HCT116 (cell line): Measurements from ENCODE around the gene GGPS1.

Source experiments
- ELF1 ChIP-seq: IDR thresholded peaks from 2 replicates; pipeline ENCODE4 v1.6.1; 2012; ENCODE audit warnings: low read depth, borderline replicate concordance
- POLR2A ChIP-seq: IDR thresholded peaks from 2 replicates; pipeline ENCODE4 v1.7.0; 2011; ENCODE audit warnings: borderline replicate concordance; ENCODE audit not compliant: insufficient read depth, insufficient read length; ENCODE audit errors: extremely low read depth
- TF ChIP-seq, protein P1 (sequence below), 3 experiments: fragments of 200-600 bp in 1 of 3; sonication (generic) in 1 of 3; IDR thresholded peaks in 2 of 3; conservative IDR thresholded peaks in 1 of 3; 2 replicates each; pipeline ENCODE4 v1.5.1; 2012 to 2017; ENCODE audit warnings: low read depth in 2 of 3, low read length in 2 of 3, antibody characterized with exemption in 1 of 3, borderline replicate concordance in 1 of 3, control low read depth in 1 of 3, mild to moderate bottlenecking in 1 of 3, mixed read lengths in 1 of 3, mixed run types in 1 of 3, moderate library complexity in 1 of 3; ENCODE audit not compliant: insufficient read depth in 1 of 3

GRCh38 chr1:235325854-235326253 lies 2.5 kb upstream of the GGPS1 start:
- TF ChIP-seq POLR2A (no peak), ELF1 (no peak)
- TF ChIP-seq, protein P1, sequence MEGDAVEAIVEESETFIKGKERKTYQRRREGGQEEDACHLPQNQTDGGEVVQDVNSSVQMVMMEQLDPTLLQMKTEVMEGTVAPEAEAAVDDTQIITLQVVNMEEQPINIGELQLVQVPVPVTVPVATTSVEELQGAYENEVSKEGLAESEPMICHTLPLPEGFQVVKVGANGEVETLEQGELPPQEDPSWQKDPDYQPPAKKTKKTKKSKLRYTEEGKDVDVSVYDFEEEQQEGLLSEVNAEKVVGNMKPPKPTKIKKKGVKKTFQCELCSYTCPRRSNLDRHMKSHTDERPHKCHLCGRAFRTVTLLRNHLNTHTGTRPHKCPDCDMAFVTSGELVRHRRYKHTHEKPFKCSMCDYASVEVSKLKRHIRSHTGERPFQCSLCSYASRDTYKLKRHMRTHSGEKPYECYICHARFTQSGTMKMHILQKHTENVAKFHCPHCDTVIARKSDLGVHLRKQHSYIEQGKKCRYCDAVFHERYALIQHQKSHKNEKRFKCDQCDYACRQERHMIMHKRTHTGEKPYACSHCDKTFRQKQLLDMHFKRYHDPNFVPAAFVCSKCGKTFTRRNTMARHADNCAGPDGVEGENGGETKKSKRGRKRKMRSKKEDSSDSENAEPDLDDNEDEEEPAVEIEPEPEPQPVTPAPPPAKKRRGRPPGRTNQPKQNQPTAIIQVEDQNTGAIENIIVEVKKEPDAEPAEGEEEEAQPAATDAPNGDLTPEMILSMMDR (IDR thresholded peaks at IDR 0.05 in 2 of 3, conservative IDR thresholded peaks at IDR 0.05 in 1 of 3; ENCODE audit: borderline replicate concordance in 1 of 3, insufficient read depth in 1 of 3, low read depth in 2 of 3, low read length in 2 of 3) = no peak
